NCI-H2029 treated with DMSO at 0.1 percent for 48 hours (cell line): Measurements from ENCODE around the gene FRMD3.

ENCODE experiments used
- DNase-seq: peaks from one replicate; lab custom pipeline; 2025; lab: John Stamatoyannopoulos, UW

Gene FRMD3

DNA sequence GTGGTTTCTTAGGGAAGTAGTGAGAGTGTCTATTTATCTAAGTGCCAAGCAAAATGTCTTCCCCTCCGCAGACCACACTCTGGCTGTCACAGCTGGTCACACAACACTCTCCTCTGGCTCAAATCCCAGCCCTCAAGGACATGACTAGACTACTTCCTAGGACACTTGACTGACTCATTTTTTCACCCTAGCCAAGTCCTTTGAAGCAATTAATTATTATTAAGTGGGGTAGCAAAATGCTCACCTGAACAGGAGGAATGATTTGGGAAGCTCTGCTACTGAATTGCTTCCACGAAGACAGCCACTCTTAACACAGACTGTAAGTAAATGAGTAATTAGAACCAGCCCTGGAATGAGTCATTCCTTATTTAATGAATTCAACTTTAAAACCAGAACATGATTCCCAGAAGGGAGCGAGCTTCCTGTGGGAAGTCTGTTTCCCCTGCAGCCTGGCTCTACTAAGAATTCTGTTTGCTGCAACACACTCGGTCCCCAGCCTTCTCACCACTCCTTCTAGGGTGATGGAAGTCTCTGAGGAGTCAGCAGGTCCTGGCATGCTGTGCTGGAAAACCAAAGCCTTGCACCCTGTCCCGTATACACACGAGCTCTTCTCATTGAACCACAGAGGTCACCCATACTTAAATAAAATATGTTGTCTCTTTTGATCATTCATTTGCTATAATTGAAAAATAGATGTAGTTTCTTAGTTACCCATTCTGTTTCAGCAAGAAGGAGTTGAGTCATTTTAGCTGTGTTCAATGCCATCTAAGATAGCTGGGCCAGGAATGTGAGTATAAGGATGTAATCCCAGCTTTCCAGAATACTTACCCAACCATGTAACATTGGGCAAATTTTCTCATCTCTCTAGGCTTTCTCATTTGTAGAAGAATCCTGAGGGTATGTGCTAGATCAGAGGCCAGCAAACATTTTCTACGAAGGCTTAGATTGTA is 256.6 kb downstream of the FRMD3 start:
- DNase-seq = peak; percentile 72

DNA sequence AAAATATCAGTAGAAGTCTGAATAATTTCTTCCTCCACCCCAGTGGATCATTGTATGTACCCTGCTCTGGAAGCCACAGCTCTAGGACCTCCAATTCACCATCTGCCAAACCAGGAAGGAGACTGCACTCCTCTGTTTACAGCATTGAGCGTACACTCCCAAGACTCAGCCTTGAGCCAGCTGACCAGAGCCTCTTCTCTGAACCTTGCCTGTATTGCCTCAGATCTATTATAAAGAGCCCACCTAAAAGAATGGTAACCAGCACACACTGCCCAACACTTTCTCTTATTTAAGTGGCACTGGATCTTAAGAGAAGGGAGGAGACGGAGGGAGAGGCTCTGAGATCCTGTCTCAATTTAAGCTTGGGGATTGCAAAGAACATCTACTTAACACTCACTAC is 257.4 kb downstream of the FRMD3 start:
- peak; percentile 18 for DNase-seq

DNA sequence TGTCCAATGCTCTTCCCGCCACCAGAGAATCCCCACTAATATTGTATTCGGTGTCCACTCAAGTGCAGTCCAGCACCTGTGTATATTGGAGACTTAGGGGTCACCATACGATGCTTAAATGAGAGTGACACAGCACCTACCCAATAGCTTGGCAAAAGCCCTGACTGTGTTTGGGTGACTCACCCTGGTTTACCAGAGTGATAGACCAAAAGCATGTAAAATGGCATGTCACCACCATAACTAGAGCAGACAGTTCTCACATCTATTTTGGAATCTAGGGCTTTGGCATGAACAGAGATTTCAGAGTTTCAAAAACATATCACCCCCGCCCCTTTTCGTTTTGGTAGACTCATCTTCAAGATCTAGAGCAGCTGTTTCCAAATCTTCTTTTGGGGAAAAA is 257.9 kb downstream of the FRMD3 start:
- DNase-seq = no peak

DNA sequence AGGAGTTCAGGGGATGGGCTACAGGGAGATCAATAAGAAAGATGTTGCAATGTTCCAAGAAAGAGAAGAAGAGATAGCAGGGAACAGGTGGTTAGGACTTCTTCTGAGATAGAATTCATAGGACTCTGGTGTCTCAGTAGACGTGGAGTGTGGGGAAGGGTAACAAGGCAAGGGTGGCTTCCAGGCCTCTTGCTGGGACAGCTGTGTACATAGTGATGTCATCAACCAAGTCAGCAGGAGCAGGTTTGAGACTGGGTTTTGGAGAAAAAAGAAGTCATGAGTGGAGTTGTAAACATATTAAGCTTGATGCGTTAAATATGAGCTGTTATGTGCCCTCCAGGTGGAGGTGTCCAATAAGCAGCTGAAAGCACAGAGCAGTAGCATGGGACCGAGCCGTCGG is 263.4 kb downstream of the FRMD3 start:
- no peak for DNase-seq

DNA sequence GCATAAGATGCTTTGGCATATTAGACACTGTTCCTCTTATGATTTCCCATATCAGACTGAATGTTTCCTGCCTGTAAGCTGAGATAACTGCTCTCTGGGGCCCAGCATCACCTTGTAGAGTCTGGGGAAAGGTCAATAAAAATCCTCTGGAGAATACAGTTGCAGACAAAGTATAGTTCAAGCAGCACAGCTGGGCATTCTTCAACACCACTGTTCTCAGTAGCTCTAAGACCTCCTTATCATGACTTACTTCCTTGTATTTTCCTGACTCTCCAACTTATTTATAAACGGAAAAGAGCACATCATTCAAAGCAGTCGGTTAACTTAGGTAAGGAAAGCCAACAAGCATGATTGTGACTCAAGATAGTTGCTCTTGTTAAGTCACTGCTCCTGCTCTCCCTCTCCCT is 266.5 kb downstream of the FRMD3 start:
- no peak for DNase-seq

DNA sequence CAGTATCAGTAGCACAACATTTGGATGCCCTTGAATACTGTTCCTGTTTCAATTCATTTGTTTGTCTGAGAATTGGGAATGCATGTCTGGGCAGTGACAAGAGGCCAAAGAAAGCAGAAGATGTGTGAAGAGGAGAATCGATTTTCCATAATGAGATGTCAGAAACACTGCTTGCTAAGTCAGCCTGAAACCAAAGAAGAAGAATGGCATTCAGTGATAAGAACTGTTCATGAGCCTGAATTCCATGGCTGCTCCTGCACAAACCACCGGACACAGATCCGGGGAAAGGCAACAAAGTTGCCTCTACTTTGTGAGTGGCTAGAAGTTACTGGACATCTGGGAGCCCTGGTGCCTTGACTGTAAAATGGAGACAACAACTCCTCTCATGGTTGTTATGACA is 268.1 kb downstream of the FRMD3 start:
- no peak for DNase-seq

DNA sequence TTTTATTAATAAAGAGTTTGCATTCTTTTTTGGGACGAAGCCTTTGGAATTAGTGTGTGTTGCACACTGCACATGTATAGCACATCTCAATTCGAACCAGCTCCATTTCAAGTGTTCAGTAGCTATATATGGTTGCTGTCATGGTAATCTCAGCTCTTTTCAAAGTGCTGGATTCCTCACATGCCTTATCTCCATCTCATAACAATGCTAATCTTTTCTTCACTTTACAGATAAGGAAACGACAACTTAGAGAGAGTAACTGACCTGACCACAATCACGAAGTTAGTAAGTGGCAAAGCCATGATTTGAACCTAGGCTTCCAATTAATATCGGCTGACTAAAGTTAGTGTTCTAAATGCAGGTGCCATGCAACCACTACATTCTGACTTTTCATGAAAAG is 270.5 kb downstream of the FRMD3 start:
- DNase-seq = no peak

DNA sequence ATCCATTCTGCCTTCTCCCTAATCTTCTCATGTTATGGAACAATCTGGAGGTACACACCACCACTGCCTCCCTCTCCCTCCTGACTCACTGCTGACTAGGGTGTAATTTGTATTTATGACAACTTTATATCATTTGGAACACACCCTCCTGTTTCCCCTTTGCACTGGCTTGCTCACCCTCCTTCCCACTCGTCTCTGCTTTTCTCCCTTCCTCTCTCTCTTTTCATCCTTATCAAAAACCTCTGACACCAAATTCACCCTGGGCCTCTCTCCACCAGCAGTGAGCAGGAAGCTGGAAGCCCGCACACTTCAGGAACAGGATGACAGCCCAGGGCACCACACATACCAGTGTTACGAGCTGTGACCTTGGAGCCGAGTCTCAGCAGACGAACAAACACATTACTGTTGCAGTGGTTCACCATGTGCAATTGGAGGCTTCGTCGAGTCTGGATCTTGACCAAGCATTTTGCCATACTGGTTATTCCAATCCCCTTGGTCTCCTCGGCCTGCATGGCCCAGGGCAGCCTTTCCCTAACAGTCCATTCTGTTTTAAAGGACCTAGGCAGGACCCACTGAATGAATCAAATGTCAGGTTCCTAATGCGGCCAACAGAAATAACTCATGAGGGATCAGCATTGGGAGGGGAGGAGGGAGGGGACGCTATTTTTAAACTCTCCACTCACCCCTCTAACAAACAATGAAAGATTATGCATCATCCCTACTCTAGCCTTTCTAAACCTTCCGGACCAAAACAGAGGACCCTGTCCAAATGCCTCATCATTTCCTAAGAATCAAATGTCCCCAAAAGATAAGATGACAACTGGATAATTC is 271.3 kb downstream of the FRMD3 start:
- DNase-seq = no peak

DNA sequence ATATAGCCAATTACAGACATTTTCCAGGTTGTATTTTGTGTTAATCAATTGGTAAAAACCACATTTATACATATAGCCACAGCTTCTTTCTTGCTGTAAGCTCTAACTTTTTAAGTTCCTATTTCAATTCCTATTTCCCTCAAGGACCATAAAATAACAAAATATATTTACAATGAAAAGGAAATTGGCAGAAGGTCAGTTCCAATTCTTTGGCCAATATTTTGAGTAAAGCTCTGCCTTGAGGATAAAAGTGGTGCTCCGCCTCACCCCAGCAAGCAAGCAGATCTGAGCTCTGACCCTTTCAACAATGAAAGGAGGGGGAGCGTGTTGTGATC is 271.9 kb downstream of the FRMD3 start:
- DNase-seq = no peak

DNA sequence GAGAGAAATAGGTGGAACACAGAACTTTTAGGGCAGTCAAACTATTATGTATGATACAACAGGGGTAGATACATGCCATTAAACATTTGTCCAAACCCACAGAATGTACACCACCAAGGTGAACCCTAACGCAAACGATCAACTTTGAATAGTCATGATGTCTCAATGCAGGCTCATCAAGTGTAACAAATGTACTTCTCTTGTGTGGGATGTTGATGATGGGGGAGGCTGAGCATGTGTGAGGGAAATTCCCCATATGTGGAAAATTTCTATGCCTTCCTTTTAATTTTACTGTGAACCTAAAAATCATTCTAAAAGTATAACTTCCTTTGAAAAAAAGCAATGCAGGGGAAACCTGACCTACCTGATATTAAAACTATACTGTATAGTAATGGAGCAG is 273.9 kb downstream of the FRMD3 start:
- no peak for DNase-seq

DNA sequence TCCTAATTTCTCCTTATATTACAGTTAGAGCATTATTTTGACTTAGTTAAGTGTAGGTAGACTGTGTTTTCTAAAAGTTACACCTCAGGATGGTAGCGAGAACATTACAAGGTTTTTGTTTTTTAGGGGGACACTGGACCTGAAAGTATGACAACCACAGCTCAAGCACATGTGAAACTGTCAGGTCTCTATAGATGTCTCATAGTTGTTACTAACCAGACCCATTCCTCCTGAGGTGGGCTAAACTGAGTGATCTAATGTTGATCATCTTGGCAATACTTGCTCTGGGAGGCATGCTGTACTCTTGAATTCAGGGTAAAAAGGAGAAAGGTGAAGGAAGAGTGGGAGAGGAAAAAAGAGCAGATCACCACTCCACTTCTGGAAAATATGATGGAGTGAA is 278.6 kb downstream of the FRMD3 start:
- DNase-seq = no peak

DNA sequence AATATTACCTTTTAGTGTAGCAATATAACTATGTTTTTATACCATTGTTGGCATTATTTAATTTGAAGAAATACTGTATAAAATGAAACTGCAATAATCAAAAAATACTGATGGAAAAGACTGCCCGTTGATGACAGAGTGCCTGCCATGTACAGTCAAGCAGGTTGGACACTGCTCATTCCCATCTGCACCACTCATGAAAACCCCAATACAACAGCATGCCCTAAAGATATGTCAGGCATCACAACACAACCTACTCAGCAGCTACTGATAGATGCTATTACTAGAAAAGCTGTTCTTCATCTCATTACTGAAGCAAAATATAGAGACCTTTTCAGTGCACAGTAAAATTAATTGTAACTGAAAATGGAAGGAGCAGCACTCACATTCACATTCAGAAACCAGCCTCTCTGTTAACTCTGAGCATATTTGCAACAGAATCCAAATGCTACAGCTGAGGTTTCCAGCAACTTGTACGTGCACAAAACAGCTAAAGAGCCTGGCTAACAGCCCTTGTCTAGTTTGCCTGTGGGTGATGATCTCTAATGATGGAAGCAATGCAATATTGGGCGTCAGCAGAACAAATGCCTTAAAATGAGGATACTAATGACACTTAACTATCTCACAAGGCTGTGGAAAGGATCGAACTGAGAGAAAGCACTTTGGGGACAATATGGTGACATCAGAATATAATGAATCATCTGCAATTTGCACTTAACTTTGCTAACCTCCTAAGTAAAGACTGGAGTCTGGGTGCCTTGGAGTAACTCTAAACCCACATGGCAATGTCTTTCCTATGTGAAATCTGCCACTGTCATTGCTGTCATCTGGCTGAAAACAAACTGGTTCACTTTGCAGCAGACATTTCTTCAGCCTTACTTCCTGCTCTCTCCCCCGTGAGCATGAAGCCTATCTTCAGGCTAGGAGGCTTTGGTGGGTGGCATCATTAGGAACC is 280.0 kb downstream of the FRMD3 start:
- no peak for DNase-seq

DNA sequence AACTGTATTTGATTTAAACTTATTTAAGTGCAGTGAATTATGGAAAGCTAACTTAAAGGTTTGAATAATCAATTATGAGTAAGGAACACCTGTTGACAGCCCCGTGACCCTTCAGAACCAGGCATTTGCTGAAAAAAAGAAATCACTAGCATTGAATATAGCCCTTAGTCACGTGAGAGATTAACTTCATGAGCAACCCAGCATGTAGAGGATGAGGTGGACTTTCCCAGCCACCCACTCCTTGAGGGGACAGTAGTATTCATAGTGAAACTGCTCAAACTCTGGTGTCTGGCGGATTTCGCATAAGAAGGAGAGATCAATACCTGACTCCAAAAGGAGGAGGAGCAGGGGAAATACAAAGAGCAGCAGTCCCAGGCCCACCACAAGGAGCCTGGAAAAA is 290.5 kb downstream of the FRMD3 start:
- DNase-seq = no peak

DNA sequence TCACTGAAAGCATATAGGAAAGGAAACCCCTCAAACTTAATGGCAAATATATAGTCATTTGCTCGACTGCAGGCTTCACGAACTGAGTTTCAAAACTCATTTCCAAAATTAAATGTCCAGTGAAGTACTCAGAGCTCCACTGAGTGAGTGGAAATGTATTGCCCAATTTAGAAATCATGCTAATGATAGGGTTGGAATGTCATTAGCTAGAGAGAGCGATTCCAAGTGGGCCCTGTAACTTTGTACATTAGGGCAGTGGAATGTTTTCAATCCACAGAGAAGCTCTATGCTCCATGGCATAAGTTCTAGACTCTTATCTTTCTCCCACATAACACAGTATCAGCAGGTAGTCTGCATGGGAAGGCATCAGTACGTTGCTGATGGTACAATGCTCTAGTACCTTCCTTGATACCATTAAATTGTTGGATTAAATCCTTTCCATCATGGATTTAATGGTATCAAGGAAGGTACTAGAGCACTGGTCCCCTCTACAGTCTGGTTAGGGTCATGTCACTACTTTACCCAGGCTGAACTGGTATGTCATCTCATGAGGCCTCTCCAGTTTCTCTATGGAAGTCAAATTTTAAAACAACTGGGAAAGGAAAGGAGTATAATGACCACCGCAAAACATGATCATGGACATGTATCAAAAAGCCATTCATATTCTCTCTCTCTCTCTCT is 292.1 kb downstream of the FRMD3 start:
- no peak for DNase-seq

DNA sequence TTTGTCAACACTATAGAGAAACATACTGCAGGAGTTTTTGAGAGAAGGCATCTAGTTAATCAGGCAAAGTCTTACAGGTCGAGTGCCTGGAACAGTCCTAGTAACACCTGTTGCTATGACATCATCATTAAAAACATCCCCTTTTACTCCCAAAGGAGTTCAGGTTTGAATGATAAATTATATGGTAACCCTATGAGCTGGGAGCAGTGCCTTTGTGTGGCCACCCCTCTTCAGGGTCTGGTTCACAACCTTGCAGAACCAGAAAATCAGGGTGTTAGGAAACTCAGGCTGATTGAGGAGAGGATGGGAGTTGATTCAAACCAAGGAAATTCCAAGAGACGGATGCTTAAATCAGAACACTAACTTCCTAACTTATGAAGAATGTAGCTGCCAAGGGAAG is 296.1 kb downstream of the FRMD3 start:
- no peak for DNase-seq

DNA sequence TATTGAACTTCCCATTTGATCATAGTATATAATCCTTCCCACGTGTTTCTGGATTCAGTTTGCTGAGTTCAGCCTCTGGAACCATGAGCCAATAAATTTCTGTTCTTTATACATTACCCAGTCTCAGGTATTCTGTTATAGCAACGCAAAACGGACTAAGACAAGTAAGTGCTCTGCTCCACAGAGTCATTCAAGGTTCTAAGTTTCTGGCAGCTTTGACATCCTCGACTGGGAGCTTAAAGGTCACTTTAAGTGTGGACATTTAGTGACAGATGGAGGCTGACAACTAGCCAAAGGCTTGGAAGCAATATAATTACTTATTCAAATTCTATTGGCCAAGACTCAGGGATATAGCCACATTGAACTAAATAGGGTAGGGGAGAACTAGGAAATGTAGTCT is 297.5 kb downstream of the FRMD3 start:
- DNase-seq = no peak

DNA sequence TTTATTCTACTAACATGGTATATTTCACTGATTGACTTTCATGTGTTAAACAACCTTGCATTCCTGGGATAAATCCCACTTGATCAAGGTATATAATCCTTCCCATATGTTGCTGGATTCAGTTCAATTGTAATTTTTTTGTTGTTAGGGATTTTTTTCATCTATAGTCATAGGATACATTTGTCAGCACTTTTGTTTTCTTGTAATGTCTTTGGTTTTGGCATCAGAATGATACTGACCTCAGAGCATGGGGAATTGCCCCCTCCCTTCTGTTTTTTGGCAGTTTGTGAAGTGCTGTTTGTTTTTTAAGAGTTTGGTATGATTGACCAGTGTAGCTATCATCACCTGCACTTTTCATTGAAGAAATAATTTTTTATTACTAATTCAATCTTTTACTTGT is 298.5 kb downstream of the FRMD3 start:
- DNase-seq = no peak

DNA sequence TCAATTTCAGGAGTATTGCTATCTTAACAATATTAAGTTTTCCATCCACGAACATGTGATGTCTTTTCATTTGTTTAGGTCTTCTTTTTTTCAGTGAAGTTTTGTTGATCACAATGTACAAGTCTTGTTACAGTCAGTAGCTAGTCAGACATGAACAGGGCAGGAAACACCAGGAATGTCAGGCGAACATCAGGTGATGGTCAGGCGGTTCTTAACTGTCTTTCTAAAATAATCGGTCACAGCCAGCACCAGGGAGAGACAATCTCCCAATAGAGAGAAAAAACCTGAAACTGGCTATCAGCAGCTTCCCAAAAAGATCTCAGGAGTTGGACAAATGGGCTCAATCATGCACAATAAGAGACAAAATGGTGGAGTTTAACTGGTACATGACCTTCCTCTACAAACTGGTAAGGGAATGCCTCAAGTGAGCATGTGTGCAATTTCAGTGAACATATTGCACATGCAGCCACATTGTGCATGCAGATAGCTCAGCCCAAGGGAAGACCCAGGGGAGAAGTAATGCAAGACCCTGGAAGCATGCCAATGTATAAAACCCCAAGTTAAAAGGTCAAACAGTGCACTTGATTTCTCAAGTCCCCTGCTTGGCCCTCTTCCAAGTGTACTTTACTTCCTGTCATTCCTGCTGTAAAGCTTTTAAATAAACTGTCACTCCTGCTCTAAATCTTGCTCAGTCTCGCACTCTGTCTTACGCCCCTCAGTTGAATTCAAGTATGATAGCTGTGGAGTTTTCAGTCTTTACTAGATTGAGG is 299.1 kb downstream of the FRMD3 start:
- peak; percentile 9 for DNase-seq

DNA sequence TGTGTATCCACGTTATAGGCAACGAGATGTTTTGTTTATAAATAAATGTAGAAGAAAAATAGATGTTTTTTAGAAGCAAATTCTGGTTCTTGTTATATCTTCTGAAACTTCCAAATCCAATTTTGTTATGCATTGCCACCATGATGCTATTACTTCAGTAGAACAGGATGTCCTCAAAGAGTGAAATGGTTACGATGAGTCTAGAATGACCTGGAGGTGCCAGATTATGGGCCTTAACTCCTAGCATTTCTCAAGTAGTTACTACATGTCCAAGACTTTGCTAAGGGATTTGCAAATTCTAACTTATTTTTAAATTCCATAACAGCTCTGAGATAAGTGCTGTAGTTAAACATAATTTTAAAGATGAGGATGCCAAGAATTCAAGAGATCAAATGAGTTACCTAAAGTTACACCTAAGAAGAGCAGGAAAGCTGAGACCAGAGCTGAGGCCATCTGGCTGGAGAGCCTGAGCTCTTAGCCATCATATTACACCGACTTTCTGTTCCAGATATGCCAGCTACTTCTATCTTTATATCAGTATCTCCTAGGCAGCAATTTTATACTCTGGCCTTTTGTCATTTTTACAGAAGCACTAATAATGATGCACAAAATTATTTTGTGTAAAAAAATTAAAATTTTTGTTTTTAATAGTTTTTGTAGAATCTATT is 302.0 kb downstream of the FRMD3 start:
- DNase-seq = no peak

DNA sequence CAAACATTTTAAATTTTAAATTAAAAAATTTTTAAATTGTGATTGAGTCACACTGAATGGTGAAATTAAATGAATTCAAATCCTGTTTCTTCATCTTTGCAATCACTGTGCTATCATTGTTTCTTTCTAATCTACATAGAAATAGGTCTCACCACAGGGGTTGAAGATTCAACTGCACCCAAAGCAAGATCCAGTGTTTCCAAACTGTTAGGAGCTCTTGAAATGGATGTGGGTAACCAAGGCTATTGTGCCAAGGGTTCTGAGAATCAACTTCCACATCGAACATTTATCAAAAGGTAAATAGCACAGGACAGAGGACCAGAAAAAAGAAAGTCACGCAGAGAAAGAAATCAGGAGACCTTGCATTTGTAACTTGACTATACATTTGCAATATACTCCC is 302.7 kb downstream of the FRMD3 start:
- no peak for DNase-seq
